CD14-positive monocyte (primary cell): ENCODE measurements around the gene MAD1L1. TPM values are rescaled to one million over a fixed set of nuclear protein-coding genes. Genes with fewer than 3 reads are reported as not detected.

Experiments
- DNase-seq, 3 donors: peaks; one replicate each; pipeline ENCODE4 v3.0.0-alpha.2; 2011 to 2022
- H2AFZ ChIP-seq: 2 replicates; pipeline ENCODE4 v1.6.0; 2012; ENCODE audit warnings: mild to moderate bottlenecking, low read depth, low read length, inconsistent platforms; ENCODE audit not compliant: insufficient read depth, poor library complexity, severe bottlenecking
- H3K27ac ChIP-seq, 2 donors: 1 replicate in 1 of 2; 2 replicates in 1 of 2; pipeline ENCODE4 v1.5.1; 2012 to 2013; ENCODE audit warnings: low read length in 2 of 2, control low read depth in 1 of 2, inconsistent platforms in 1 of 2, low read depth in 1 of 2, mild to moderate bottlenecking in 1 of 2
- H3K27me3 ChIP-seq, 2 donors: one replicate each; pipeline versions ENCODE4 v1.6.0 to v1.6.1; 2011 to 2013; ENCODE audit warnings: low read length in 2 of 2; ENCODE audit not compliant: control insufficient read depth in 2 of 2, insufficient read depth in 2 of 2
- H3K36me3 ChIP-seq, 2 donors: replicated peaks in 1 of 2; 1 replicate in 1 of 2; 2 replicates in 1 of 2; pipeline versions ENCODE4 v1.5.1 to v1.6.1; 2012 to 2013; ENCODE audit warnings: low read length in 2 of 2, control low read depth in 1 of 2, inconsistent platforms in 1 of 2, mild to moderate bottlenecking in 1 of 2; ENCODE audit not compliant: insufficient read depth in 2 of 2, control insufficient read depth in 1 of 2
- H3K4me1 ChIP-seq, 2 donors: 1 replicate in 1 of 2; 2 replicates in 1 of 2; pipeline versions ENCODE4 v1.5.1 to v1.6.1; 2012 to 2013; ENCODE audit warnings: low read length in 2 of 2, control low read depth in 1 of 2, inconsistent platforms in 1 of 2, mild to moderate bottlenecking in 1 of 2, moderate library complexity in 1 of 2; ENCODE audit not compliant: insufficient read depth in 2 of 2, control insufficient read depth in 1 of 2
- H3K4me2 ChIP-seq: replicated peaks from 2 replicates; pipeline ENCODE3; 2012; ENCODE audit warnings: low read length, moderate library complexity, mild to moderate bottlenecking; ENCODE audit not compliant: poor library complexity, severe bottlenecking; ENCODE audit errors: extremely low read depth
- H3K4me3 ChIP-seq, 3 experiments: fragments of 200-600 bp in 1 of 3; sonication (generic) in 1 of 3; replicated peaks in 1 of 3; 1 replicate in 2 of 3; 2 replicates in 1 of 3; pipeline ENCODE4 v1.5.1; 2011 to 2013; ENCODE audit warnings: low read length in 3 of 3, mild to moderate bottlenecking in 3 of 3, control low read depth in 2 of 3, low read depth in 2 of 3, inconsistent platforms in 1 of 3, moderate library complexity in 1 of 3
- H3K79me2 ChIP-seq: 2 replicates; pipeline ENCODE4 v1.6.0; 2012; ENCODE audit warnings: mild to moderate bottlenecking, control low read depth, inconsistent platforms, low read length, moderate library complexity; ENCODE audit not compliant: insufficient read depth
- H3K9ac ChIP-seq: 2 replicates; pipeline ENCODE4 v1.6.0; 2017; ENCODE audit warnings: low read length, mild to moderate bottlenecking; ENCODE audit not compliant: insufficient read depth, poor library complexity, severe bottlenecking
- H3K9me3 ChIP-seq, 2 donors: replicated peaks in 1 of 2; 1 replicate in 1 of 2; 2 replicates in 1 of 2; pipeline versions ENCODE4 v1.5.1 to v1.6.1; 2012 to 2013; ENCODE audit warnings: low read length in 2 of 2, control low read depth in 1 of 2; ENCODE audit not compliant: control insufficient read depth in 1 of 2, insufficient read depth in 1 of 2
- H4K20me1 ChIP-seq: 2 replicates; pipeline ENCODE4 v1.6.0; 2012; ENCODE audit warnings: mild to moderate bottlenecking, low read length, control low read depth, moderate library complexity; ENCODE audit not compliant: insufficient read depth
- H3K27ac Mint-ChIP-seq, 7 donors: one replicate each; pipeline ENCODE4 v1.8.0; 2020; ENCODE audit warnings: mild to moderate bottlenecking in 7 of 7, mixed read lengths in 7 of 7, moderate library complexity in 6 of 7, inconsistent platforms in 2 of 7
- H3K27me3 Mint-ChIP-seq, 3 donors: one replicate each; pipeline ENCODE4 v1.8.0; 2021 to 2022; ENCODE audit warnings: low read depth in 3 of 3, mild to moderate bottlenecking in 3 of 3, mixed read lengths in 3 of 3, moderate library complexity in 3 of 3, inconsistent platforms in 1 of 3
- H3K36me3 Mint-ChIP-seq, 2 donors: one replicate each; pipeline ENCODE4 v1.8.0; 2020; ENCODE audit warnings: mixed read lengths in 2 of 2, inconsistent platforms in 1 of 2, mild to moderate bottlenecking in 1 of 2
- H3K4me1 Mint-ChIP-seq: one replicate; pipeline ENCODE4 v1.8.0; 2020; ENCODE audit warnings: mild to moderate bottlenecking, mixed read lengths
- H3K4me3 Mint-ChIP-seq, 2 donors: one replicate each; pipeline ENCODE4 v1.8.0; 2020; ENCODE audit warnings: mild to moderate bottlenecking in 2 of 2, mixed read lengths in 2 of 2, moderate library complexity in 1 of 2
- H3K9me3 Mint-ChIP-seq, 7 donors: one replicate each; pipeline ENCODE4 v1.8.0; 2020 to 2022; ENCODE audit warnings: mixed read lengths in 7 of 7, mild to moderate bottlenecking in 6 of 7, moderate library complexity in 6 of 7, inconsistent platforms in 2 of 7
- CTCF ChIP-seq: fragments of 200-600 bp; IDR thresholded peaks from one replicate; pipeline ENCODE4 v1.8.0; 2022; ENCODE audit warnings: antibody characterized with exemption, mild to moderate bottlenecking
- WGBS: methylation state at CpG from one replicate; pipeline ENCODE4 v1.1.5; 2013; ENCODE audit warnings: missing lambda C conversion rate; ENCODE audit not compliant: insufficient coverage; 5-methylcytosine and 5-hydroxymethylcytosine counted together
- intact Hi-C, 2 donors: fragments of 100-400 bp; cut with micrococcal nuclease; formaldehyde crosslinking; loops; one replicate each; pipeline versions ENCODE4 v1.15.0 to v1.15.1; 2023
- polyA plus RNA-seq, 3 donors: library from polyadenylated mRNA; depleted of rRNA in 1 of 3; unstranded in 2 of 3; stranded (reverse) in 1 of 3; fragments of 300-500 nt in 2 of 3; fragments of >200 nt in 1 of 3; fragmentation: Illumina TruSeq in 2 of 3; gene quantifications; 1 replicate in 2 of 3; 2 replicates in 1 of 3; pipeline ENCODE4 v1.2.3, GENCODE V29; 2012 to 2021

MAD1L1 gene
- polyA plus RNA-seq, 3 donors: 22.0 to 39.4 (median 33.2) TPM

DNA sequence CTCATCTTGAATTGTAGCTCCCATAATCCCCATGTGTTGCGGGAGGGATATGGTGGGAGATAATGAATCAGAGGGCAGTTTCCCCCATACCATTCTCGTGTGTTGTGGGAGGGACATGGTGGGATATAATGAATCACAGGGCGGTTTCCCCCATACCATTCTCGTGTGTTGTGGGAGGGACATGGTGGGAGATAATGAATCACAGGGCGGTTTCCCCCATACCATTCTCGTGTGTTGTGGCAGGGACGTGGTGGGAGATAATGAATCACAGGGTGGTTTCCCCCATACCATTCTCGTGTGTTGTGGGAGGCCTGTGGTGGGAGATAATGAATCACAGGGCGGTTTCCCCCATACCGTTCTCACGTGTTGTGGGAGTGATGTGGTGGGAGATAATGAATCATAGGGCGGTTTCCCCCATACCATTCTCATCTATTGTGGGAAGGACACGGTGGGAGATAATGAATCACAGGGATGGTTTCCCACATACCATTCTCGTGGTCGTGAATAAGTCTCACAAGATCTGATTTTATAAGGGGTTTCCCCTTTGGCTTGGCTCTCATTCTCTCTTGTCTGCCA lies 271.0 kb downstream of the MAD1L1 start:
- peaks cover 12 to 26% (median 16%) of the 10 kb centered on the region in 7 donors for H3K9me3 Mint-ChIP-seq
- Histone ChIP-seq H3K27ac (no peak overlapping the region), H3K36me3 (peaks cover 7 to 24% of the 10 kb centered on the region in 2 donors), H3K4me2 (no peak overlapping the region), H3K79me2 (no peaks in the 10 kb centered on the region), H3K9ac (no peak overlapping the region), H4K20me1 (no peaks in the 10 kb centered on the region), H3K9me3 (peaks cover 9% of the 10 kb centered on the region in 2 donors), H2AFZ (no peak overlapping the region), H3K4me3 (no peak overlapping the region), H3K27me3 (no peaks in the 10 kb centered on the region), H3K4me1 (no peaks in the 10 kb centered on the region)
- TF ChIP-seq CTCF: no peak
- H3K4me1 Mint-ChIP-seq: no peaks in the 10 kb centered on the region
- no peak overlapping the region for H3K4me3 Mint-ChIP-seq
- intact Hi-C loops: no loop called here
- 93% methylated on average over 2 of the region's 15 CpGs for WGBS
- no peaks in the 10 kb centered on the region for H3K27me3 Mint-ChIP-seq
- peak; percentile 34 to 81 (median 36) for DNase-seq
- peaks cover 41 to 56% of the 10 kb centered on the region in 2 donors for H3K36me3 Mint-ChIP-seq
- H3K27ac Mint-ChIP-seq: peak overlapping the region in 1 of 7 donors; percentile 2

DNA sequence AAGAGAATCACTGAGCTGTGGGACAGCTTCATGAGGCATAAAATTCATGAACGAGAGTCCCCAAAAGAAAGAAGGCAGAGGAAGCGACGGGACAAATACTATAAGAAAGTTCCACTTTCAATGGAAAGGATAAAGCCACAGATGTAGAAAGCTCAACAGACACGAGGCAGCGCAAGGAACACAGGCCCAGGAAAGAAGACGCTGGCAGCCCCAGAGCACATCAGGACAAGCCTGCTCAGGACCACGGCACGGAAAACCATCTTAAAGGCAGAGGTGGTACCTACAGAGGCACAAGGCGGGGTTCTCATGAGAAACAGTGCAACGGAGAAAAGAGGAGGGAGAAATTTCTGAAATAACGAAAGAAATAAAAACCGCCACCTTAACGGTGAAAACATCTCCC lies 273.4 kb downstream of the MAD1L1 start:
- Mint-ChIP-seq H3K27me3 (no peaks in the 10 kb centered on the region), H3K4me1 (no peaks in the 10 kb centered on the region), H3K27ac (no peak overlapping the region), H3K4me3 (no peak overlapping the region), H3K9me3 (peaks cover 12 to 26% (median 16%) of the 10 kb centered on the region in 7 donors), H3K36me3 (peaks cover 43 to 55% of the 10 kb centered on the region in 2 donors)
- Histone ChIP-seq H2AFZ (no peak overlapping the region), H3K4me1 (no peaks in the 10 kb centered on the region), H3K27ac (no peak overlapping the region), H3K36me3 (peaks cover 7 to 31% of the 10 kb centered on the region in 2 donors), H3K9ac (no peak overlapping the region), H3K4me3 (no peak overlapping the region), H4K20me1 (no peaks in the 10 kb centered on the region), H3K9me3 (peaks cover 9% of the 10 kb centered on the region in 2 donors), H3K27me3 (no peaks in the 10 kb centered on the region), H3K79me2 (no peaks in the 10 kb centered on the region), H3K4me2 (no peak overlapping the region)
- intact Hi-C loops: no loop called here
- DNase-seq: no peak
- no peak for TF ChIP-seq CTCF
- 97% methylated on average over 10 of the region's 13 CpGs for WGBS
